CD14-positive monocyte (primary cell): ENCODE results near the gene OR2T33. TPM values are rescaled to one million over a fixed set of nuclear protein-coding genes. Genes with fewer than 3 reads are reported as not detected.
A peak's percentile ranks its signal among the peaks of the same experiment; 100 is the strongest.
"Not testable (repeated sequence)": the region's sequence is repeated elsewhere in the genome, so short reads cannot be mapped to it uniquely, and the experiment has no call there.

Experiments
- DNase-seq, 3 donors: peaks; one replicate each; pipeline ENCODE4 v3.0.0-alpha.2; 2011 to 2022
- H2AFZ ChIP-seq: 2 replicates; pipeline ENCODE4 v1.6.0; 2012; ENCODE audit warnings: mild to moderate bottlenecking, low read depth, low read length, inconsistent platforms; ENCODE audit not compliant: insufficient read depth, poor library complexity, severe bottlenecking
- H3K27ac ChIP-seq, 2 donors: 1 replicate in 1 of 2; 2 replicates in 1 of 2; pipeline ENCODE4 v1.5.1; 2012 to 2013; ENCODE audit warnings: low read length in 2 of 2, control low read depth in 1 of 2, inconsistent platforms in 1 of 2, low read depth in 1 of 2, mild to moderate bottlenecking in 1 of 2
- H3K27me3 ChIP-seq, 2 donors: one replicate each; pipeline versions ENCODE4 v1.6.0 to v1.6.1; 2011 to 2013; ENCODE audit warnings: low read length in 2 of 2; ENCODE audit not compliant: control insufficient read depth in 2 of 2, insufficient read depth in 2 of 2
- H3K36me3 ChIP-seq, 2 donors: replicated peaks in 1 of 2; 1 replicate in 1 of 2; 2 replicates in 1 of 2; pipeline versions ENCODE4 v1.5.1 to v1.6.1; 2012 to 2013; ENCODE audit warnings: low read length in 2 of 2, control low read depth in 1 of 2, inconsistent platforms in 1 of 2, mild to moderate bottlenecking in 1 of 2; ENCODE audit not compliant: insufficient read depth in 2 of 2, control insufficient read depth in 1 of 2
- H3K4me1 ChIP-seq, 2 donors: 1 replicate in 1 of 2; 2 replicates in 1 of 2; pipeline versions ENCODE4 v1.5.1 to v1.6.1; 2012 to 2013; ENCODE audit warnings: low read length in 2 of 2, control low read depth in 1 of 2, inconsistent platforms in 1 of 2, mild to moderate bottlenecking in 1 of 2, moderate library complexity in 1 of 2; ENCODE audit not compliant: insufficient read depth in 2 of 2, control insufficient read depth in 1 of 2
- H3K4me2 ChIP-seq: replicated peaks from 2 replicates; pipeline ENCODE3; 2012; ENCODE audit warnings: low read length, moderate library complexity, mild to moderate bottlenecking; ENCODE audit not compliant: poor library complexity, severe bottlenecking; ENCODE audit errors: extremely low read depth
- H3K4me3 ChIP-seq, 3 experiments: fragments of 200-600 bp in 1 of 3; sonication (generic) in 1 of 3; replicated peaks in 1 of 3; 1 replicate in 2 of 3; 2 replicates in 1 of 3; pipeline ENCODE4 v1.5.1; 2011 to 2013; ENCODE audit warnings: low read length in 3 of 3, mild to moderate bottlenecking in 3 of 3, control low read depth in 2 of 3, low read depth in 2 of 3, inconsistent platforms in 1 of 3, moderate library complexity in 1 of 3
- H3K79me2 ChIP-seq: 2 replicates; pipeline ENCODE4 v1.6.0; 2012; ENCODE audit warnings: mild to moderate bottlenecking, control low read depth, inconsistent platforms, low read length, moderate library complexity; ENCODE audit not compliant: insufficient read depth
- H3K9ac ChIP-seq: 2 replicates; pipeline ENCODE4 v1.6.0; 2017; ENCODE audit warnings: low read length, mild to moderate bottlenecking; ENCODE audit not compliant: insufficient read depth, poor library complexity, severe bottlenecking
- H3K9me3 ChIP-seq, 2 donors: replicated peaks in 1 of 2; 1 replicate in 1 of 2; 2 replicates in 1 of 2; pipeline versions ENCODE4 v1.5.1 to v1.6.1; 2012 to 2013; ENCODE audit warnings: low read length in 2 of 2, control low read depth in 1 of 2; ENCODE audit not compliant: control insufficient read depth in 1 of 2, insufficient read depth in 1 of 2
- H4K20me1 ChIP-seq: 2 replicates; pipeline ENCODE4 v1.6.0; 2012; ENCODE audit warnings: mild to moderate bottlenecking, low read length, control low read depth, moderate library complexity; ENCODE audit not compliant: insufficient read depth
- H3K27ac Mint-ChIP-seq, 7 donors: one replicate each; pipeline ENCODE4 v1.8.0; 2020; ENCODE audit warnings: mild to moderate bottlenecking in 7 of 7, mixed read lengths in 7 of 7, moderate library complexity in 6 of 7, inconsistent platforms in 2 of 7
- H3K27me3 Mint-ChIP-seq, 3 donors: one replicate each; pipeline ENCODE4 v1.8.0; 2021 to 2022; ENCODE audit warnings: low read depth in 3 of 3, mild to moderate bottlenecking in 3 of 3, mixed read lengths in 3 of 3, moderate library complexity in 3 of 3, inconsistent platforms in 1 of 3
- H3K36me3 Mint-ChIP-seq, 2 donors: one replicate each; pipeline ENCODE4 v1.8.0; 2020; ENCODE audit warnings: mixed read lengths in 2 of 2, inconsistent platforms in 1 of 2, mild to moderate bottlenecking in 1 of 2
- H3K4me1 Mint-ChIP-seq: one replicate; pipeline ENCODE4 v1.8.0; 2020; ENCODE audit warnings: mild to moderate bottlenecking, mixed read lengths
- H3K4me3 Mint-ChIP-seq, 2 donors: one replicate each; pipeline ENCODE4 v1.8.0; 2020; ENCODE audit warnings: mild to moderate bottlenecking in 2 of 2, mixed read lengths in 2 of 2, moderate library complexity in 1 of 2
- H3K9me3 Mint-ChIP-seq, 7 donors: one replicate each; pipeline ENCODE4 v1.8.0; 2020 to 2022; ENCODE audit warnings: mixed read lengths in 7 of 7, mild to moderate bottlenecking in 6 of 7, moderate library complexity in 6 of 7, inconsistent platforms in 2 of 7
- CTCF ChIP-seq: fragments of 200-600 bp; IDR thresholded peaks from one replicate; pipeline ENCODE4 v1.8.0; 2022; ENCODE audit warnings: antibody characterized with exemption, mild to moderate bottlenecking
- WGBS: methylation state at CpG from one replicate; pipeline ENCODE4 v1.1.5; 2013; ENCODE audit warnings: missing lambda C conversion rate; ENCODE audit not compliant: insufficient coverage; 5-methylcytosine and 5-hydroxymethylcytosine counted together
- intact Hi-C, 2 donors: fragments of 100-400 bp; cut with micrococcal nuclease; formaldehyde crosslinking; loops; one replicate each; pipeline versions ENCODE4 v1.15.0 to v1.15.1; 2023
- polyA plus RNA-seq, 3 donors: library from polyadenylated mRNA; depleted of rRNA in 1 of 3; unstranded in 2 of 3; stranded (reverse) in 1 of 3; fragments of 300-500 nt in 2 of 3; fragments of >200 nt in 1 of 3; fragmentation: Illumina TruSeq in 2 of 3; gene quantifications; 1 replicate in 2 of 3; 2 replicates in 1 of 3; pipeline ENCODE4 v1.2.3, GENCODE V29; 2012 to 2021

Gene OR2T33
- polyA plus RNA-seq, 3 donors = not detected

DNA sequence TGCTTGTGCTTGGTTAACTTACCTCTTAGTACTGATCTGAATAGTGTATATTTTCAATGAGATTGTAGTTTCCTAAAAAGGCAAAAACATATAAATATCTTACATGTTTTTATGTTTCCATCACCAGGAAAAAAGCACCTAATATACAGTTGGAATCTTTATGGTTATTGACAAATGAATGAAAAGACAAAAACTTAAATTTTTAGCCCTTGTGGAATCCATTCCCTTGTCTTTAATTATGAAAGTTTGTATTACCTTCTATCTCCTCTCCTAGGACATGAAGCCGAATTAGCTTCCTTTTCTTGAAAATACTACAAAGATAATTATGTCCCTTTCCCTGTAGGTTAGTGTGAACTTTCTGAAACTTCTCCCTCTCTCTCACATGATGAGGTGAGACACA, 25.5 kb upstream of the OR2T33 start, which contains the start of gene OR2T12:
TSS of gene OR2T12 (minus strand) at position 101 of the 400 bp plus-strand sequence. CDS start 7,846 bp downstream, outside the sequence.
- Histone ChIP-seq H2AFZ (no peak within 1 kb of the TSS), H4K20me1 (no peaks in the 10 kb centered on the region), H3K79me2 (no peaks in the 10 kb centered on the region), H3K9me3 (peaks cover 0 to 8% of the 10 kb centered on the region in 2 donors), H3K27me3 (no peaks in the 10 kb centered on the region), H3K27ac (no peak within 1 kb of the TSS), H3K4me3 (no peak within 1 kb of the TSS), H3K4me2 (no peak within 1 kb of the TSS), H3K9ac (no peak within 1 kb of the TSS), H3K4me1 (no peaks in the 10 kb centered on the region), H3K36me3 (no peaks in the 10 kb centered on the region)
- Mint-ChIP-seq H3K9me3 (peaks cover 2 to 11% (median 8%) of the 10 kb centered on the region in 7 donors), H3K27me3 (peaks cover 0 to 1% (median 0%) of the 10 kb centered on the region in 3 donors), H3K27ac (no peak within 1 kb of the TSS), H3K36me3 (no peaks in the 10 kb centered on the region), H3K4me1 (no peaks in the 10 kb centered on the region), H3K4me3 (no peak within 1 kb of the TSS)
- no peak for DNase-seq
- no peak for TF ChIP-seq CTCF
- intact Hi-C loops = no loop called here
- WGBS = no CpG with 5 or more reads among the region's 1 CpG

GRCh38 chr1:248288391-248288790, 10.6 kb upstream of the OR2T33 start:
- Histone ChIP-seq H3K9me3 (no peaks in the 10 kb centered on the region), H4K20me1 (no peaks in the 10 kb centered on the region), H3K27ac (no peak overlapping the region), H3K36me3 (no peaks in the 10 kb centered on the region), H3K4me2 (no peak overlapping the region), H3K9ac (no peak overlapping the region), H3K27me3 (no peaks in the 10 kb centered on the region), H3K4me3 (no peak overlapping the region), H3K4me1 (no peaks in the 10 kb centered on the region), H2AFZ (no peak overlapping the region), H3K79me2 (no peaks in the 10 kb centered on the region)
- no peak overlapping the region for H3K27ac Mint-ChIP-seq
- intact Hi-C loops = no loop called here
- no peak overlapping the region for H3K4me3 Mint-ChIP-seq
- H3K27me3 Mint-ChIP-seq = no peaks in the 10 kb centered on the region
- peaks cover 8% of the 10 kb centered on the region for H3K4me1 Mint-ChIP-seq
- H3K9me3 Mint-ChIP-seq = peaks cover 0 to 6% (median 1%) of the 10 kb centered on the region in 7 donors
- no CpG with 5 or more reads among the region's 6 CpGs for WGBS
- no peak for TF ChIP-seq CTCF
- no peaks in the 10 kb centered on the region for H3K36me3 Mint-ChIP-seq
- DNase-seq = peak in 1 of 3 donors; percentile 1

- H3K9me3 ChIP-seq, H3K27me3 ChIP-seq, DNase-seq, H3K4me3 Mint-ChIP-seq, H3K27ac ChIP-seq, H3K9ac ChIP-seq, H3K27me3 Mint-ChIP-seq, H3K79me2 ChIP-seq, H3K9me3 Mint-ChIP-seq, intact Hi-C loops, H3K4me1 ChIP-seq, H3K27ac Mint-ChIP-seq, H4K20me1 ChIP-seq, H3K36me3 ChIP-seq, H3K36me3 Mint-ChIP-seq, H3K4me1 Mint-ChIP-seq, H3K4me2 ChIP-seq, H3K4me3 ChIP-seq, H2AFZ ChIP-seq: not testable (repeated sequence)
- 100% methylated on average over 2 of the region's 16 CpGs for WGBS
Observed at GRCh38 chr1:248273225-248273624, 4.6 kb downstream of the OR2T33 start.
